GM12875 (cell line): Measurements from ENCODE around the gene MAPKAPK2.

Experiments used
- H3K4me3 ChIP-seq: one replicate; pipeline ENCODE4 v1.5.1; 2011; ENCODE audit warnings: low read depth, low read length, control low read depth
- TF ChIP-seq, protein P1 (sequence below): IDR thresholded peaks from 2 replicates; pipeline ENCODE4 v1.5.1; 2011; ENCODE audit warnings: low read depth, mild to moderate bottlenecking, control low read depth, inconsistent platforms, low read length, moderate library complexity, borderline replicate concordance; ENCODE audit not compliant: insufficient read depth

The MAPKAPK2 gene

DNA sequence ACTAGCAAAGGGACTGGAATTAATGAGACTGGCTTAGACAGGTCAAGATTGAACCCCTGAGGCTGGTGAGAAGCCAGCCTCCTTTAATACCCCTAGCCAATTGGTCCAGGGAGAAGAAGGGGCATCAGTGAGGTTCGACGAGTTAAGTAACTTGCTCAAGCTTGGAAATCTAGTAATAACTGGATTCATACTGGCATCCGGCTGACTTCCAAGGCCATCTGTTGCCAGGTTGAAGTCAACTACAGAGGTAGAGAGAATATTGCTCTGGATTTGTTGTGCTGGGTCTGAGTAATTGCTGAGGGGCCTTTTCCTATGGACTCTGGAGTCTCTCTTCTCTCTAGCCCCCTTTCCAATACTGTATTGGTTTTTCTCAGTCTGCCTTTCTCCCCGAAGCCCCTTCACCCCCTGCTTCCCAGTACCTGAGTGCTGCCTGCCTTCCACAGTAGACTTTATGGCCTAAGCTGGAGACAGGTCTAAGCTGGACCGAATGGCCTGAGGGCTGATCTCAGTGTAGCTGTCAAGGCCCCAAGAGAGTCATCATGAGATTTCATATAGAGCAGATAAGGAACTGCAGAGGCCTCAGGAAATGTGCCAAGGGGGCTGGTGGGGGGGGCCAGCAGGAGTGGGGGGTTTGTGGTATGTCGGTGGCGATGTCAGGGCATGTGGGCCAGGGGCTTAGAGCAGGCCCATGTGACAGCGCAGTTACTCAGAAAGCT lies 43.4 kb downstream of the MAPKAPK2 start:
- TF ChIP-seq, protein P1, sequence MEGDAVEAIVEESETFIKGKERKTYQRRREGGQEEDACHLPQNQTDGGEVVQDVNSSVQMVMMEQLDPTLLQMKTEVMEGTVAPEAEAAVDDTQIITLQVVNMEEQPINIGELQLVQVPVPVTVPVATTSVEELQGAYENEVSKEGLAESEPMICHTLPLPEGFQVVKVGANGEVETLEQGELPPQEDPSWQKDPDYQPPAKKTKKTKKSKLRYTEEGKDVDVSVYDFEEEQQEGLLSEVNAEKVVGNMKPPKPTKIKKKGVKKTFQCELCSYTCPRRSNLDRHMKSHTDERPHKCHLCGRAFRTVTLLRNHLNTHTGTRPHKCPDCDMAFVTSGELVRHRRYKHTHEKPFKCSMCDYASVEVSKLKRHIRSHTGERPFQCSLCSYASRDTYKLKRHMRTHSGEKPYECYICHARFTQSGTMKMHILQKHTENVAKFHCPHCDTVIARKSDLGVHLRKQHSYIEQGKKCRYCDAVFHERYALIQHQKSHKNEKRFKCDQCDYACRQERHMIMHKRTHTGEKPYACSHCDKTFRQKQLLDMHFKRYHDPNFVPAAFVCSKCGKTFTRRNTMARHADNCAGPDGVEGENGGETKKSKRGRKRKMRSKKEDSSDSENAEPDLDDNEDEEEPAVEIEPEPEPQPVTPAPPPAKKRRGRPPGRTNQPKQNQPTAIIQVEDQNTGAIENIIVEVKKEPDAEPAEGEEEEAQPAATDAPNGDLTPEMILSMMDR = no peak
- H3K4me3 ChIP-seq = no peak overlapping the region

DNA sequence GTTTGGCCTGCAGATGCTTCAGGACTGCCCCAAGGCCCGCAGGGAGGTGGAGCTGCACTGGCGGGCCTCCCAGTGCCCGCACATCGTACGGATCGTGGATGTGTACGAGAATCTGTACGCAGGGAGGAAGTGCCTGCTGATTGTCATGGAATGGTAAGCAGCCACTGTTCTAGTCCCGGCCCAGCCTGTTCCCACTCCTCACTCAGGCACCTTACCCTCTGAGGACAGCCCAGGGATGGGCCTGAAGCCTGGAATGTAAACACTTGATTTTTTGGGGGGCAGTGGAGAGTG lies 43.9 kb downstream of the MAPKAPK2 start:
- TF ChIP-seq, protein P1 = no peak
- no peak overlapping the region for H3K4me3 ChIP-seq

GRCh38 chr1:206729050-206729449 lies 44.3 kb downstream of the MAPKAPK2 start:
- TF ChIP-seq, protein P1 = no peak
- H3K4me3 ChIP-seq = no peak overlapping the region

DNA sequence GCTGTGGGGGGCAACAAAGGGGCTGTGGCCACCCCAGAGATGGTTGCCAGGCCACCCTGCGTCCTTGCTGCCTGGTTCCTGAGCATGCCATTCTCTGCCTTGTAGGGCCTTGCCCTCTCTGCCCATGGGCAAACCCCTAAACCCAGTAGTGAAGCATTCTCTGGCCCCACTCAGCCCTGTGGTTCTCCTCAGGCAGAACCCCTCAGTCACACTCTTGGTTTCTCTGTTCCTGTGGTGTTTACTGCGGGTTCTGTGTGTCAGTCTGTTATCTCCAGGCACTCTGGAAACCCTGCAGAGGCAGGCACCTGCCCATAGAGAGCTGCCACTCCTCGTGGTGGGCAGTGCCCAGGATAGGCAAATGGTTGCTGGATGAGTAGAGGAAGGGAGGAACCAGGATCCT lies 44.8 kb downstream of the MAPKAPK2 start:
- no peak overlapping the region for H3K4me3 ChIP-seq
- TF ChIP-seq, protein P1 = no peak

DNA sequence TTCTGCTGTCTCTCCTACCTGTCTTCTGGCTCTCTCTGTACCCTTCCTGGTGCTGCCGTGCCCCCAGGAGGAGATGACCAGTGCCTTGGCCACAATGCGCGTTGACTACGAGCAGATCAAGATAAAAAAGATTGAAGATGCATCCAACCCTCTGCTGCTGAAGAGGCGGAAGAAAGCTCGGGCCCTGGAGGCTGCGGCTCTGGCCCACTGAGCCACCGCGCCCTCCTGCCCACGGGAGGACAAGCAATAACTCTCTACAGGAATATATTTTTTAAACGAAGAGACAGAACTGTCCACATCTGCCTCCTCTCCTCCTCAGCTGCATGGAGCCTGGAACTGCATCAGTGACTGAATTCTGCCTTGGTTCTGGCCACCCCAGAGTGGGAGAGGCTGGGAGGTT lies 47.8 kb downstream of the MAPKAPK2 start:
- TF ChIP-seq, protein P1 = no peak
- H3K4me3 ChIP-seq = no peak overlapping the region

- TF ChIP-seq, protein P1 = no peak
- no peak overlapping the region for H3K4me3 ChIP-seq
Observed at GRCh38 chr1:206732992-206733391, 48.3 kb downstream of the MAPKAPK2 start.

DNA sequence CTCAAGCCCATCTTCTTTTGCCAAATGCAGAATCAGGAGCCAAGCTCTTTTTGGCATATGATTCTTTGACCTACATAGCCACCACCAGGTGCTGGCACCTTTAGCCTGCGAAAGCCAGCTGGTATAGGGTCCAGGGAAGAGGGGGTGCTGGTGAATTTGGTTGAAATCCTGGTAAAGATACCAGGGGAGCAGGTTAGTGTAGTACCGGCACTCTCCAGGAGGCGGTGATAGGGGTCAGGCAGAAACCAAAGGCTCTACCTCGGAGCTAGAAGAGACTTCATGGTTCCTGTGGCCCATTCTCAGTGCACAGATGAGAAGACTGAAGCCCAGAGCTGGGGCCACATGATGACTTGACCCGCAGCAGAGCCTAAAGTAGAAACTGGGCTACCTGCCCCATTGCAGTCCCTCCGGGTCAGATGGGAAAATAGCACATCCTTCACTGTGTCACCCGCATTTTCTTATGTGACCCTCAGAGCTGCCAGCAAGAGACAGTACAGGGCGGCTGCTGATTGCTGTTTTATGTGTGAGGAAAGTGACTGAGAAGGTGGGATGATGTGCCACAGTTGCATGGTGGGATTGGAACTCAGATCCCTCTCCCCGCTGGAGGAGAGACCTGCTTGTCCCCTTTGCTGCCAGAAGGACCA lies 49.9 kb downstream of the MAPKAPK2 start:
- TF ChIP-seq, protein P1 = peak; percentile 95
- no peak overlapping the region for H3K4me3 ChIP-seq
